ENCODE data around the gene ZNF554.

- peak in 2 of 3 donors; percentile 35 to 36 for TF ChIP-seq POLR2A (IDR thresholded peaks at IDR 0.05)
- peak; percentile 93 to 99 (median 97) for TF ChIP-seq CTCF (IDR thresholded peaks at IDR 0.05)
These were observed at the start of gene ZNF554 for GRCh38 chr19:2819540-2820111.
